Measurements from ENCODE around the gene SCGB1A1.

The SCGB1A1 gene

GRCh38 chr11:62399878-62400266 lies 19.0 kb upstream of the SCGB1A1 start:
- H3K4me1 ChIP-seq (ENCODE audit: insufficient read depth, insufficient read length), result peaks cover 27% of the 10 kb centered on the region
- H3K9me3 ChIP-seq (ENCODE audit: insufficient read depth, low read length), result no peaks in the 10 kb centered on the region
- no peaks in the 10 kb centered on the region for H3K27me3 ChIP-seq (ENCODE audit: insufficient read depth, insufficient read length)
- H3K9ac ChIP-seq (ENCODE audit: insufficient read length, low read depth), result no peak overlapping the region
- no peak for DNase-seq (ENCODE audit: low read depth, low spot score)
- TF ChIP-seq SUZ12 (IDR thresholded peaks at IDR 0.05; ENCODE audit: extremely low read depth, insufficient read depth, insufficient read length) (no peak), ZNF274 (IDR thresholded peaks at IDR 0.05; ENCODE audit: low read depth, low read length) (no peak), YY1 (IDR thresholded peaks at IDR 0.05; ENCODE audit: insufficient read depth, insufficient read length) (no peak)
- H3K36me3 ChIP-seq (ENCODE audit: insufficient read depth, insufficient read length, low read length), result no peaks in the 10 kb centered on the region
- H3K4me3 ChIP-seq (ENCODE audit: insufficient read length, low read depth), result no peak overlapping the region

DNA sequence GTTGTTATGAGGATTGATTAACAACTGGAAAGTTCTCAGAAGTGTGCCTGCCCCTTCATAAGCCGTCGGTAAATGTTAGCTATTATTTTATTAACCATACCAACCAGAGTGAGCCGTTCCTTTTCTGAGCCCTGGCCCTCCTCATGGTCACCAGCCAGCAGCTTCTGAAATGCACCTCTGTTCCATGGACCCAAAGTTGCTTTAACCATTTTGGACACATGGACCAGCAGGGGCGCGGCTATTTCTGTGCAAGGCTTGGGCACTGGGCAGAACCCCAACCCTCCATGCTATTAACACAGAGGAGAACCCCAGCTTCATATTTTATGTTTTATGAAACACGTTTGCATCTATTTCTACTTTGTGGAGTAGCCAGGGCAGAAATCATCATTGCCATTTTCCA lies 18.6 kb upstream of the SCGB1A1 start:
- no peaks in the 10 kb centered on the region for H3K36me3 ChIP-seq (ENCODE audit: insufficient read depth, insufficient read length, low read length)
- H3K9ac ChIP-seq (ENCODE audit: insufficient read length, low read depth), result no peak overlapping the region
- H3K4me1 ChIP-seq (ENCODE audit: insufficient read depth, insufficient read length), result peaks cover 27% of the 10 kb centered on the region
- TF ChIP-seq YY1 (IDR thresholded peaks at IDR 0.05; ENCODE audit: insufficient read depth, insufficient read length) (no peak), ZNF274 (IDR thresholded peaks at IDR 0.05; ENCODE audit: low read depth, low read length) (no peak), SUZ12 (IDR thresholded peaks at IDR 0.05; ENCODE audit: extremely low read depth, insufficient read depth, insufficient read length) (no peak)
- no peaks in the 10 kb centered on the region for H3K27me3 ChIP-seq (ENCODE audit: insufficient read depth, insufficient read length)
- no peaks in the 10 kb centered on the region for H3K9me3 ChIP-seq (ENCODE audit: insufficient read depth, low read length)
- DNase-seq (ENCODE audit: low read depth, low spot score), result no peak
- H3K4me3 ChIP-seq (ENCODE audit: insufficient read length, low read depth), result no peak overlapping the region

DNA sequence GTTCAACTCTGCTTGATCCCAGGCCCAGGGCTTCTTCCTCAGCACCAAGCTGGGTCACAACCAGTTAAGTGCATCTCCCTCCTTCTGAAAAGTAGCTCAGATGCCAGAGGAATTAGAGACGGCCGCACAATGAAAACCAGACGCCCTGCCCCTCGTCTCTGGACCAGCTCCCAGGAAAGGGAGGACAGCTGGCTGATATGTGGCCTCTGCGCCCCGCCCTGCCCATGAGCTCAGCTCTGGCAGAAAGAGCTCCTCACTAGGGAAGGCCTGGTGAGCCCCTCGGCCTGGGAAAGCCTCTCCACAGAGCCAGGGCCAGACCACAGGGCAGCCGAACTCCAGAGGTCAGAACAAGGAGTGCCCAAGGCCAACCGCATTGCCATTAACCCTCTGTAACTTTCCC lies 18.1 kb upstream of the SCGB1A1 start:
- Histone ChIP-seq H3K4me1 (ENCODE audit: insufficient read depth, insufficient read length) (peaks cover 25% of the 10 kb centered on the region), H3K4me3 (ENCODE audit: insufficient read length, low read depth) (no peak overlapping the region), H3K27me3 (ENCODE audit: insufficient read depth, insufficient read length) (no peaks in the 10 kb centered on the region), H3K9ac (ENCODE audit: insufficient read length, low read depth) (no peak overlapping the region), H3K9me3 (ENCODE audit: insufficient read depth, low read length) (no peaks in the 10 kb centered on the region), H3K36me3 (ENCODE audit: insufficient read depth, insufficient read length, low read length) (no peaks in the 10 kb centered on the region)
- TF ChIP-seq YY1 (IDR thresholded peaks at IDR 0.05; ENCODE audit: insufficient read depth, insufficient read length) (no peak), SUZ12 (IDR thresholded peaks at IDR 0.05; ENCODE audit: extremely low read depth, insufficient read depth, insufficient read length) (no peak), ZNF274 (IDR thresholded peaks at IDR 0.05; ENCODE audit: low read depth, low read length) (no peak)
- no peak for DNase-seq (ENCODE audit: low read depth, low spot score)

DNA sequence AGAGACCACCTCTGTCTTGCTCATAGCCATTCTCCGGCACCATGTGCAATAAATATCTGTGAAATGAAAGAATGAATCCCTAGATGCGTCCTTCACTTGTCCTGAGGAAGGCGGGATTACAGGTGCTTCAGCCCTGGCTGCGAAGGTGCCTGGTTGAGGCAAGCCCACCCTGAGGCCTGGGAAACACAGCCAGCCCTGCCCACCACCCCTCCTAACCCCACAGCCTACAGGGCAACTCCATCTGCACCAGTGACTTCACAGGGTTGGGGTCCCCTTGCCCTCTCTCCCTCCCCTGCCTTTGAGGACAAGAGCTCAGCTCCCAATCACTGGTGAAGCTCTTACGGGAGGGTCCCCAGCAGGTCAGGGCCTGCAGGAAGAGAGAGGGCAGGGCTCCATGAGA lies 17.5 kb upstream of the SCGB1A1 start:
- Histone ChIP-seq H3K4me3 (ENCODE audit: insufficient read length, low read depth) (no peak overlapping the region), H3K9me3 (ENCODE audit: insufficient read depth, low read length) (no peaks in the 10 kb centered on the region), H3K27me3 (ENCODE audit: insufficient read depth, insufficient read length) (no peaks in the 10 kb centered on the region), H3K4me1 (ENCODE audit: insufficient read depth, insufficient read length) (peaks cover 25% of the 10 kb centered on the region), H3K36me3 (ENCODE audit: insufficient read depth, insufficient read length, low read length) (no peaks in the 10 kb centered on the region), H3K9ac (ENCODE audit: insufficient read length, low read depth) (no peak overlapping the region)
- DNase-seq (ENCODE audit: low read depth, low spot score), result no peak
- TF ChIP-seq YY1 (IDR thresholded peaks at IDR 0.05; ENCODE audit: insufficient read depth, insufficient read length) (no peak), ZNF274 (IDR thresholded peaks at IDR 0.05; ENCODE audit: low read depth, low read length) (no peak), SUZ12 (IDR thresholded peaks at IDR 0.05; ENCODE audit: extremely low read depth, insufficient read depth, insufficient read length) (no peak)

DNA sequence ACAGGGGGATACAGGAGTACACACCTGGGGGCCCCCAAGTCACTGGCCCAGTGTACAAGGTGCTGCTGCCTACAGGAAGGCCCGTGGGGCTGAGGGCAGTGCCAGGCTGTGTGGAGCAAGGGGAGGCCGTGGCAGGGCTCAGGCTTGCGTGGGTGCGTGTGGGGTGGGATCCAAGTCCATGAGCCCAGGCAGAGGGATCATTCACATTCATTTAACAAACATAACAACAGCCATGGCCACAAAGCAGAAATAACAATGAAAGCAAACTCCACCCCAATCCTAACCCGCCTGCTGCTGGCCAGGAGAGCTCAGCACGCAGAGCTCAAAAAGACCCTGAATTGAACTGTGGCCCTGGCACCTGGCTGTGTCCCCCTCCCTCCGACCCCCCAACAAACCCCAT lies 17.0 kb upstream of the SCGB1A1 start:
- TF ChIP-seq SUZ12 (IDR thresholded peaks at IDR 0.05; ENCODE audit: extremely low read depth, insufficient read depth, insufficient read length), result no peak
- TF ChIP-seq YY1 (IDR thresholded peaks at IDR 0.05; ENCODE audit: insufficient read depth, insufficient read length), result no peak
- no peak for TF ChIP-seq ZNF274 (IDR thresholded peaks at IDR 0.05; ENCODE audit: low read depth, low read length)
- no peak overlapping the region for H3K4me3 ChIP-seq (ENCODE audit: insufficient read length, low read depth)
- DNase-seq (ENCODE audit: low read depth, low spot score), result no peak

GRCh38 chr11:62402226-62402959 lies 16.4 kb upstream of the SCGB1A1 start:
- peak overlapping the region; percentile 16 for H3K9ac ChIP-seq (ENCODE audit: insufficient read length, low read depth)
- DNase-seq (ENCODE audit: low read depth, low spot score), result no peak
- peaks cover 27% of the 10 kb centered on the region for H3K4me1 ChIP-seq (ENCODE audit: insufficient read depth, insufficient read length)
- H3K27me3 ChIP-seq (ENCODE audit: insufficient read depth, insufficient read length), result no peaks in the 10 kb centered on the region
- TF ChIP-seq ZNF274 (IDR thresholded peaks at IDR 0.05; ENCODE audit: low read depth, low read length), result no peak
- no peak for TF ChIP-seq YY1 (IDR thresholded peaks at IDR 0.05; ENCODE audit: insufficient read depth, insufficient read length)
- TF ChIP-seq SUZ12 (IDR thresholded peaks at IDR 0.05; ENCODE audit: extremely low read depth, insufficient read depth, insufficient read length), result no peak
- no peaks in the 10 kb centered on the region for H3K9me3 ChIP-seq (ENCODE audit: insufficient read depth, low read length)
- H3K4me3 ChIP-seq (ENCODE audit: insufficient read length, low read depth), result no peak overlapping the region
- H3K36me3 ChIP-seq (ENCODE audit: insufficient read depth, insufficient read length, low read length), result no peaks in the 10 kb centered on the region

More for the DNA sequence above, 17.0 kb upstream of the SCGB1A1 start:
- Histone ChIP-seq H3K9ac (ENCODE audit: insufficient read length, low read depth) (peak overlapping the region; percentile 16), H3K27me3 (ENCODE audit: insufficient read depth, insufficient read length) (no peaks in the 10 kb centered on the region), H3K9me3 (ENCODE audit: insufficient read depth, low read length) (no peaks in the 10 kb centered on the region), H3K36me3 (ENCODE audit: insufficient read depth, insufficient read length, low read length) (no peaks in the 10 kb centered on the region), H3K4me1 (ENCODE audit: insufficient read depth, insufficient read length) (peaks cover 27% of the 10 kb centered on the region)

GRCh38 chr11:62402960-62403730 lies 15.7 kb upstream of the SCGB1A1 start:
- Histone ChIP-seq H3K27me3 (ENCODE audit: insufficient read depth, insufficient read length) (no peaks in the 10 kb centered on the region), H3K9ac (ENCODE audit: insufficient read length, low read depth) (no peak overlapping the region), H3K4me3 (ENCODE audit: insufficient read length, low read depth) (no peak overlapping the region), H3K9me3 (ENCODE audit: insufficient read depth, low read length) (no peaks in the 10 kb centered on the region), H3K4me1 (ENCODE audit: insufficient read depth, insufficient read length) (peaks cover 25% of the 10 kb centered on the region), H3K36me3 (ENCODE audit: insufficient read depth, insufficient read length, low read length) (no peaks in the 10 kb centered on the region)
- no peak for DNase-seq (ENCODE audit: low read depth, low spot score)
- TF ChIP-seq YY1 (IDR thresholded peaks at IDR 0.05; ENCODE audit: insufficient read depth, insufficient read length) (no peak), ZNF274 (IDR thresholded peaks at IDR 0.05; ENCODE audit: low read depth, low read length) (no peak), SUZ12 (IDR thresholded peaks at IDR 0.05; ENCODE audit: extremely low read depth, insufficient read depth, insufficient read length) (no peak)
